Endodermal cell (in vitro differentiated cells): ENCODE results near the gene CYGB. TPM values are rescaled to one million over a fixed set of nuclear protein-coding genes. Genes with fewer than 3 reads are reported as not detected.

Experiments
- DNase-seq: peaks from one replicate; pipeline ENCODE4 v3.0.0-alpha.2; 2017
- H3K27ac ChIP-seq: 2 replicates; pipeline ENCODE4 v1.5.1; 2013; ENCODE audit warnings: mild to moderate bottlenecking, low read depth, low read length, moderate library complexity
- H3K27me3 ChIP-seq: 2 replicates; pipeline ENCODE4 v1.6.1; 2013; ENCODE audit warnings: mild to moderate bottlenecking, low read length, moderate library complexity; ENCODE audit not compliant: insufficient read depth, control insufficient read depth, poor library complexity, severe bottlenecking
- H3K36me3 ChIP-seq: 2 replicates; pipeline ENCODE4 v1.7.0; 2013; ENCODE audit warnings: mild to moderate bottlenecking, low read length, moderate library complexity; ENCODE audit not compliant: control insufficient read depth, insufficient read depth
- H3K4me1 ChIP-seq: one replicate; pipeline ENCODE4 v1.7.0; 2013; ENCODE audit warnings: low read length; ENCODE audit not compliant: control insufficient read depth, insufficient read depth
- H3K4me3 ChIP-seq: 2 replicates; pipeline ENCODE4 v1.5.1; 2013; ENCODE audit warnings: mild to moderate bottlenecking, low read length, moderate library complexity
- H3K9ac ChIP-seq: 2 replicates; pipeline ENCODE4 v1.6.1; 2013; ENCODE audit warnings: mild to moderate bottlenecking, low read length, moderate library complexity; ENCODE audit not compliant: poor library complexity, severe bottlenecking; ENCODE audit errors: extremely low read depth
- H3K9me3 ChIP-seq: 2 replicates; pipeline ENCODE4 v1.6.1; 2013; ENCODE audit warnings: mild to moderate bottlenecking, low read length, moderate library complexity; ENCODE audit not compliant: control insufficient read depth
- H3K27ac Mint-ChIP-seq: 2 replicates; pipeline ENCODE4 v1.8.0; 2020; ENCODE audit warnings: mixed read lengths
- H3K27me3 Mint-ChIP-seq: 2 replicates; pipeline ENCODE4 v1.8.0; 2021; ENCODE audit warnings: mild to moderate bottlenecking, mixed read lengths; ENCODE audit not compliant: insufficient read depth
- H3K36me3 Mint-ChIP-seq: 2 replicates; pipeline ENCODE4 v1.8.0; 2020; ENCODE audit warnings: low read depth, mixed read lengths
- H3K4me1 Mint-ChIP-seq: 2 replicates; pipeline ENCODE4 v1.8.0; 2020; ENCODE audit warnings: mixed read lengths
- H3K4me3 Mint-ChIP-seq: 2 replicates; pipeline ENCODE4 v1.8.0; 2020; ENCODE audit warnings: mild to moderate bottlenecking, moderate library complexity, mixed read lengths
- H3K9me3 Mint-ChIP-seq: 2 replicates; pipeline ENCODE4 v1.8.0; 2020; ENCODE audit warnings: mild to moderate bottlenecking, mixed read lengths
- CTCF ChIP-seq: fragments of 200-600 bp; sonication (generic); conservative IDR thresholded peaks from 2 replicates; pipeline ENCODE4 v1.5.0; 2021; ENCODE audit warnings: antibody characterized with exemption, mild to moderate bottlenecking
- WGBS, 2 experiments: methylation state at CpG; one replicate each; pipeline versions ENCODE4 v1.1.5 to v1.1.7; 2013; ENCODE audit warnings: missing lambda C conversion rate in 2 of 2, mixed read lengths in 1 of 2; ENCODE audit not compliant: insufficient coverage in 1 of 2, insufficient read length in 1 of 2; 5-methylcytosine and 5-hydroxymethylcytosine counted together
- total RNA-seq, 2 donors: library from RNA; stranded (reverse); fragmentation: NEBNext Ultra II Directional in 1 of 2; extraction: Animal tissue kit (Norgen Biotek cat#: 25700) in 1 of 2; gene quantifications; 2 replicates in 1 of 2; 3 replicates in 1 of 2; pipeline ENCODE4 v1.2.1, GENCODE V29; 2021

CYGB gene
- total RNA-seq, 2 donors from 2014 or later, result 2.0 to 3.4 TPM

- Histone ChIP-seq H3K36me3 (no peaks in the 10 kb centered on the region), H3K27ac (no peak overlapping the region), H3K4me1 (peaks cover 31% of the 10 kb centered on the region), H3K9me3 (no peaks in the 10 kb centered on the region), H3K9ac (no peak overlapping the region), H3K27me3 (peaks cover 41% of the 10 kb centered on the region), H3K4me3 (peak overlapping the region; percentile 57)
- Mint-ChIP-seq H3K4me3 (peak overlapping the region; percentile 55), H3K36me3 (no peaks in the 10 kb centered on the region), H3K27ac (peak overlapping the region; percentile 74), H3K9me3 (no peaks in the 10 kb centered on the region), H3K27me3 (peaks cover 29% of the 10 kb centered on the region), H3K4me1 (peaks cover 27% of the 10 kb centered on the region)
- TF ChIP-seq CTCF, result peak; percentile 28
- DNase-seq, result peak; percentile 100
- 23 to 34% methylated on average over 14 to 25 of the region's 27 CpGs for WGBS, 2 experiments
Observed at GRCh38 chr17:76540381-76541300, 3.1 kb upstream of the CYGB start.

GRCh38 chr17:76539631-76540271 lies 2.2 kb upstream of the CYGB start, which contains the start of gene PRCD:
TSS of gene PRCD (plus strand) at chr17:76540044. CDS start at chr17:76540142, 98 bp downstream.
- no peaks in the 10 kb centered on the region for H3K36me3 Mint-ChIP-seq
- Histone ChIP-seq H3K4me1 (peaks cover 30% of the 10 kb centered on the region), H3K4me3 (peak within 1 kb of the TSS; percentile 57), H3K27me3 (peaks cover 42% of the 10 kb centered on the region), H3K36me3 (no peaks in the 10 kb centered on the region), H3K9ac (no peak within 1 kb of the TSS), H3K9me3 (no peaks in the 10 kb centered on the region), H3K27ac (no peak within 1 kb of the TSS)
- peaks cover 38% of the 10 kb centered on the region for H3K27me3 Mint-ChIP-seq
- no peaks in the 10 kb centered on the region for H3K9me3 Mint-ChIP-seq
- WGBS, 2 experiments, result 81 to 85% methylated on average over 6 to 22 of the region's 22 CpGs
- peak within 1 kb of the TSS; percentile 55 for H3K4me3 Mint-ChIP-seq
- peak; percentile 63 for TF ChIP-seq CTCF
- peaks cover 27% of the 10 kb centered on the region for H3K4me1 Mint-ChIP-seq
- peak; percentile 75 for DNase-seq
- peak within 1 kb of the TSS; percentile 74 for H3K27ac Mint-ChIP-seq

GRCh38 chr17:76538941-76539570 lies 1.5 kb upstream of the CYGB start:
- Mint-ChIP-seq H3K36me3 (no peaks in the 10 kb centered on the region), H3K9me3 (no peaks in the 10 kb centered on the region), H3K27me3 (peaks cover 39% of the 10 kb centered on the region), H3K4me3 (peak overlapping the region; percentile 51), H3K27ac (no peak overlapping the region), H3K4me1 (peaks cover 20% of the 10 kb centered on the region)
- Histone ChIP-seq H3K27ac (no peak overlapping the region), H3K9ac (no peak overlapping the region), H3K4me1 (peaks cover 24% of the 10 kb centered on the region), H3K4me3 (no peak overlapping the region), H3K9me3 (no peaks in the 10 kb centered on the region), H3K27me3 (peaks cover 42% of the 10 kb centered on the region), H3K36me3 (no peaks in the 10 kb centered on the region)
- no peak for TF ChIP-seq CTCF
- DNase-seq, result no peak
- WGBS, 2 experiments, result 93 to 95% methylated on average over 7 to 9 of the region's 9 CpGs
